Chondrocyte (in vitro differentiated cells): Measurements from ENCODE around the gene PROCA1. TPM values are rescaled to one million over a fixed set of nuclear protein-coding genes. Genes with fewer than 3 reads are reported as not detected.
A peak's percentile ranks its signal among the peaks of the same experiment; 100 is the strongest.

Experiments used
- DNase-seq: peaks from one replicate; pipeline ENCODE4 v3.0.0; 2021; ENCODE audit warnings: mixed read lengths, low spot score
- H3K27ac Mint-ChIP-seq: one replicate; pipeline ENCODE4 v1.8.0; 2021; ENCODE audit warnings: mild to moderate bottlenecking, moderate library complexity, mixed read lengths; ENCODE audit not compliant: unreplicated experiment
- H3K27me3 Mint-ChIP-seq: 2 replicates; pipeline ENCODE4 v1.8.0; 2021; ENCODE audit warnings: low read depth, mixed read lengths
- H3K36me3 Mint-ChIP-seq: 2 replicates; pipeline ENCODE4 v1.8.0; 2021; ENCODE audit warnings: low read depth, mixed read lengths
- H3K4me1 Mint-ChIP-seq: 2 replicates; pipeline ENCODE4 v1.8.0; 2021; ENCODE audit warnings: low read depth, mild to moderate bottlenecking, mixed read lengths
- H3K4me3 Mint-ChIP-seq: one replicate; pipeline ENCODE4 v1.8.0; 2021; ENCODE audit warnings: mild to moderate bottlenecking, moderate library complexity, mixed read lengths; ENCODE audit not compliant: unreplicated experiment
- H3K9me3 Mint-ChIP-seq: 2 replicates; pipeline ENCODE4 v1.8.0; 2021; ENCODE audit warnings: low read depth, mixed read lengths
- total RNA-seq: library from RNA; stranded (reverse); gene quantifications from 3 replicates; pipeline ENCODE4 v1.2.1, GENCODE V29; 2021
- TF ChIP-seq, protein P1 (sequence below): fragments of 200-600 bp; sonication (generic); IDR thresholded peaks from 2 replicates; pipeline ENCODE4 v1.5.0; 2021; ENCODE audit warnings: antibody characterized with exemption, mild to moderate bottlenecking, moderate library complexity

The PROCA1 gene
- total RNA-seq, 1 donor from 2014 or later, result 2.0 TPM

DNA sequence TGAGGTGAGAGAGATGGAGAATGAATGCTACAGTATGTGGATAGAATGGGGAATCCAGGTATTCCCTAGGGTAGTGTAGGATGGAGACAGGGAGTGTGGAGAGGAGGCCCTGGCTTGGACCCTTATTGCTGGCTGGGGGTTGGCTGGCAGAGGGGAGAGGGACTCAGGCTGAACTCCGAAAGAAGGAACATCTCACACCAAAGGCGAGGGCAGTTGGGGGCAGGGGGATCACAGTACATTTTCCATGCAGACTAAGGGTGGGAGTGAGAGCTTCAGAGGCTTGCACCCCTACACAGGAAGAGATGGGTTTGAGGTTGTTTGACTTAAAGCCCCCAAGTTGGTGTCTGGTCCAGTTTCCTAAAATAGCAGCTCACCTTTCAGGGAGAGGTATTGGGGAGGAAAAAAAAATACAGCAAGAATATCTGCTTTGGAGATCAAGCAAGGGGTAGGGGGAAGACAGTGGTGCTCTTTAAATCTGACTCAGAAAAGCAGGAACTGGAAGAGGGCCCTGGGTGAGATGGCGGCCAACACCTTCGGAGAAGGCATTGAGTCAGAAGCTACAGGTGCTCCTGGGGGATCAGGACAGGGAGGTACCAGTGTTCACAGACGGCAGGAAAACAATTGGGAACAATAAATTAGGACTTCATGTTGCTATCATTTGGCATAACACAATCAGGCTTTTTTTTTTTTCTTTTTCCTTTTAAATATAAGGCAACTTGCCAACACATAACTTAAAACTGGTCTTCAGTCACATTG, 44.5 kb upstream of the PROCA1 start:
- Mint-ChIP-seq H3K9me3 (no peaks in the 10 kb centered on the region), H3K4me3 (no peak overlapping the region)

DNA sequence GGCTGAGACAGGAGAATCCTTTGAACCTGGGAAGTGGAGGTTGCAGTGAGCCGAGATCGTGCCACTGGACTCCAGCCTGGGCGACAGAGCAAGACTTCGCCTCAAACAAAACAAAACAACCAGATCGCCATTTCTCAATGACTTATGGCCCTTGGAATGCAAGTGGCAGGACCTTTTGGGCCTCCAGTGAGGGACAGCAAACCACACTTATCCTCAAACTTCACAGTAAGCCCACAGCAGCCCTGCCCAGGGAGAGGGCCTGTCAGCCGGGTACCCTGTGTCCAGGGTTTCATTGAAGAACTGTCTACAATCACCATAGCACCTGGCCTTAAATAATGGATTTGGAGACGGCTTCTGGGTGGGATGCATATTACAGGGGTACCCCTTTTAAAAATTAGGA, 43.8 kb upstream of the PROCA1 start:
- Mint-ChIP-seq H3K4me3 (no peak overlapping the region), H3K36me3 (peaks cover 14% of the 10 kb centered on the region), H3K27me3 (no peaks in the 10 kb centered on the region), H3K9me3 (no peaks in the 10 kb centered on the region), H3K4me1 (peaks cover 6% of the 10 kb centered on the region), H3K27ac (no peak overlapping the region)
- TF ChIP-seq, protein P1, sequence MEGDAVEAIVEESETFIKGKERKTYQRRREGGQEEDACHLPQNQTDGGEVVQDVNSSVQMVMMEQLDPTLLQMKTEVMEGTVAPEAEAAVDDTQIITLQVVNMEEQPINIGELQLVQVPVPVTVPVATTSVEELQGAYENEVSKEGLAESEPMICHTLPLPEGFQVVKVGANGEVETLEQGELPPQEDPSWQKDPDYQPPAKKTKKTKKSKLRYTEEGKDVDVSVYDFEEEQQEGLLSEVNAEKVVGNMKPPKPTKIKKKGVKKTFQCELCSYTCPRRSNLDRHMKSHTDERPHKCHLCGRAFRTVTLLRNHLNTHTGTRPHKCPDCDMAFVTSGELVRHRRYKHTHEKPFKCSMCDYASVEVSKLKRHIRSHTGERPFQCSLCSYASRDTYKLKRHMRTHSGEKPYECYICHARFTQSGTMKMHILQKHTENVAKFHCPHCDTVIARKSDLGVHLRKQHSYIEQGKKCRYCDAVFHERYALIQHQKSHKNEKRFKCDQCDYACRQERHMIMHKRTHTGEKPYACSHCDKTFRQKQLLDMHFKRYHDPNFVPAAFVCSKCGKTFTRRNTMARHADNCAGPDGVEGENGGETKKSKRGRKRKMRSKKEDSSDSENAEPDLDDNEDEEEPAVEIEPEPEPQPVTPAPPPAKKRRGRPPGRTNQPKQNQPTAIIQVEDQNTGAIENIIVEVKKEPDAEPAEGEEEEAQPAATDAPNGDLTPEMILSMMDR, result no peak
- DNase-seq, result no peak

More for the DNA sequence above, 44.5 kb upstream of the PROCA1 start:
- TF ChIP-seq, protein P1, result no peak
- Mint-ChIP-seq H3K27me3 (no peaks in the 10 kb centered on the region), H3K4me1 (peaks cover 13% of the 10 kb centered on the region), H3K27ac (peak overlapping the region; percentile 59), H3K36me3 (peaks cover 14% of the 10 kb centered on the region)
- no peak for DNase-seq

- Mint-ChIP-seq H3K27me3 (no peaks in the 10 kb centered on the region), H3K36me3 (peaks cover 8% of the 10 kb centered on the region), H3K9me3 (no peaks in the 10 kb centered on the region), H3K4me3 (no peak overlapping the region), H3K4me1 (peaks cover 16% of the 10 kb centered on the region), H3K27ac (no peak overlapping the region)
- TF ChIP-seq, protein P1, result no peak
- peak; percentile 21 for DNase-seq
Observed at GRCh38 chr17:28751600-28752366, 40.1 kb upstream of the PROCA1 start.

- H3K27me3 Mint-ChIP-seq, result no peaks in the 10 kb centered on the region
- H3K36me3 Mint-ChIP-seq, result peaks cover 8% of the 10 kb centered on the region
- H3K4me3 Mint-ChIP-seq, result no peak overlapping the region
- H3K4me1 Mint-ChIP-seq, result peaks cover 26% of the 10 kb centered on the region
- DNase-seq, result peak; percentile 94
- H3K27ac Mint-ChIP-seq, result peak overlapping the region; percentile 41
- TF ChIP-seq, protein P1, result peak; percentile 98
- no peaks in the 10 kb centered on the region for H3K9me3 Mint-ChIP-seq
Observed at GRCh38 chr17:28750178-28751047, 38.7 kb upstream of the PROCA1 start.
